Measurements from ENCODE around the gene MSH3.

MSH3 gene

DNA sequence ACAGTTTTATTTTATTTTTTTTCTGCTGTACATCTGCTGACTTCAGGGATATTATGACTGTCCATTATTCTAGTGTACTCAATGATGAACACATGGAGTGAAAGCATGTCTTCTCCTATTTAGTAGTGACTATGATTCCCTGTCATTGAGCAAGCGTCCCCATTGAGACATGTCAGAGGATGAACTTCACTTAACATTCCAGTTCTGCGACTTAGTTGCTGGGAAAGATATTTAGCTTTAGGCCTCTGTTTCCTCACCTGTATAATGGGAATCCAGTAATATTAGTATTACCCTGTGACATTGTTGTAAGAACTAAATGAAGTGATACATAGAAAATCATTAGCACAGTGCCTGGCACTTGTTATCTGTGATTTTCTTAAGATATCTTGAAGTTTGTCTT lies 145.1 kb downstream of the MSH3 start:
- TF ChIP-seq, protein P1, sequence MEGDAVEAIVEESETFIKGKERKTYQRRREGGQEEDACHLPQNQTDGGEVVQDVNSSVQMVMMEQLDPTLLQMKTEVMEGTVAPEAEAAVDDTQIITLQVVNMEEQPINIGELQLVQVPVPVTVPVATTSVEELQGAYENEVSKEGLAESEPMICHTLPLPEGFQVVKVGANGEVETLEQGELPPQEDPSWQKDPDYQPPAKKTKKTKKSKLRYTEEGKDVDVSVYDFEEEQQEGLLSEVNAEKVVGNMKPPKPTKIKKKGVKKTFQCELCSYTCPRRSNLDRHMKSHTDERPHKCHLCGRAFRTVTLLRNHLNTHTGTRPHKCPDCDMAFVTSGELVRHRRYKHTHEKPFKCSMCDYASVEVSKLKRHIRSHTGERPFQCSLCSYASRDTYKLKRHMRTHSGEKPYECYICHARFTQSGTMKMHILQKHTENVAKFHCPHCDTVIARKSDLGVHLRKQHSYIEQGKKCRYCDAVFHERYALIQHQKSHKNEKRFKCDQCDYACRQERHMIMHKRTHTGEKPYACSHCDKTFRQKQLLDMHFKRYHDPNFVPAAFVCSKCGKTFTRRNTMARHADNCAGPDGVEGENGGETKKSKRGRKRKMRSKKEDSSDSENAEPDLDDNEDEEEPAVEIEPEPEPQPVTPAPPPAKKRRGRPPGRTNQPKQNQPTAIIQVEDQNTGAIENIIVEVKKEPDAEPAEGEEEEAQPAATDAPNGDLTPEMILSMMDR (IDR thresholded peaks at IDR 0.05), result no peak
- TF ChIP-seq ZFX (IDR thresholded peaks at IDR 0.05; ENCODE audit: borderline replicate concordance), result no peak
- H3K27ac ChIP-seq, result no peak overlapping the region

DNA sequence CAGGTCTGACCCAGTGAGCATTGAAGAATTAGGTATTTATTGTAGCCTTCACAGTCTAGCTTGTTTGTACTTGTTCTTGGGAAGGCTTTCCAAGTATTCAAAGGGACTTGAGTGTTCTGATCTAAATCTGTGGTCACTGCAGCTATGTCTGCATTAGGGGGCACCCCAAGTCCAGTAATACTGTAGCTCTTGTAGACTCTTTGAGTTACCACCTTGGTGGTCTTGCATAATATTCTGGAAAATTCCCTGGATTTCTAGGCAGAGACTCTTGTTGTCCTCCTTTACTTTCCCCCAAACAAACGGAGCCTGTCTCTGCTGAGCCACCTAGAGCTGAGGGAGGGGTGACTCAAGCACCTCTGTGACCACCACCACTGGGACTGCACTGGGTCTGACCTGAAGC lies 149.9 kb downstream of the MSH3 start:
- TF ChIP-seq, protein P1 (IDR thresholded peaks at IDR 0.05), result no peak
- TF ChIP-seq ZFX (IDR thresholded peaks at IDR 0.05; ENCODE audit: borderline replicate concordance), result no peak

DNA sequence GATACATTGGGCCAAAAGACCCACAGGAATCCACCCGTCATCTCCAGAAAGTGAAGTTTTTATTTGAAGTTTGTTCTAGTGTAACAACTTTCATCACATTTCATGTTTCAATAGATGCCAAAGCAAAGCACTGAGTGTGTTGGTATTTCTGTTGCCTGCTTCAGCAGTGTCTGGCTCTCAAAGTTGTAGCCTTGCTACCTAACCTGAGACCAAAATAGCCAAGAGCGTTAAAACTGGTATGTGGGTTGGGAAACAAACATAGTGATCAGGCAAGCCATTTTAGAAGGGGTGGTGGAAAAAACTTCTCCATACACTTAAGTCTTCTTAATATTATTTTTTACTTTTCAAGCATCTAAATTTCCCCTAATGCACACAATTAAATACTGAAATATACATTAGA lies 150.6 kb downstream of the MSH3 start:
- TF ChIP-seq, protein P1 (IDR thresholded peaks at IDR 0.05), result no peak
- TF ChIP-seq ZFX (IDR thresholded peaks at IDR 0.05; ENCODE audit: borderline replicate concordance), result no peak
- no peak overlapping the region for H3K27ac ChIP-seq

More for the DNA sequence above, 149.9 kb downstream of the MSH3 start:
- H3K27ac ChIP-seq, result no peak overlapping the region

DNA sequence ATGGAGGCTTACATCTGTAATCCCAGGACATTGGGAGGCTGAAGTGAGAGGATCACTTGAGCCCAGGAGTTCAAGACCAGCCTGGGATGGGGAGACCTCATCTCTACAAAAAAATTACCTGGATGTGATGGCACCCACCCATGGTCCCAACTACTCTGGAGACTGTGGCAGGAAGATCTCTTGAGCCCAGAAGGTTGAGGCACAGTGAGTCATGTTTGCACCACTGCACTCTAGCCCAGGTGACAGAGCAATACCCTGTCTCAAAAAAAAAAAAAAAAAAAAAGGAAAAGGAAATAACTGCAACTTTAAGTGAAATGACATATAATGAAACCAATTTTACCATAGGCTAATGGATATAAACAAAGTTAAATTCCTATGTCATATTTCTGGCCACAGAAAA lies 152.5 kb downstream of the MSH3 start:
- H3K27ac ChIP-seq, result no peak overlapping the region
- TF ChIP-seq, protein P1 (IDR thresholded peaks at IDR 0.05), result no peak
- no peak for TF ChIP-seq ZFX (IDR thresholded peaks at IDR 0.05; ENCODE audit: borderline replicate concordance)

DNA sequence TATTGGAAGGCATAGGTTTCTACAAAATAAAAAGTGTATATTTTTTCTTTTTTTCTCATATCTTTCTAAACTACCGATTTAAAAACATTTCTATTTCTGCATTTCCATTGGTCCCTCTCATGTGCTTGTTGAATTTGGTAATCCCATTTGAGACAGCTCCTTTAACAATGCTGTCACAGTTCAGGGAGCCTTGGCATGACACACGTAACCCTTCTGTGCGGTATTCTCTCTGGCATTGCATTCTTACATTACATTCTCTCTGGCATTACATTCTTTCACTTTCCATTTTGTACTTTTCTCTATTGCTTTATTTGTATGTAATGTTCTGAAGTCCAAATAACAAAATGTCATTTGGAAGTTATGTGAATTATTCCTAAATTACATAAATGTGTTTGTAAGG lies 155.0 kb downstream of the MSH3 start:
- no peak overlapping the region for H3K27ac ChIP-seq
- TF ChIP-seq ZFX (IDR thresholded peaks at IDR 0.05; ENCODE audit: borderline replicate concordance), result no peak
- TF ChIP-seq, protein P1 (IDR thresholded peaks at IDR 0.05), result no peak

DNA sequence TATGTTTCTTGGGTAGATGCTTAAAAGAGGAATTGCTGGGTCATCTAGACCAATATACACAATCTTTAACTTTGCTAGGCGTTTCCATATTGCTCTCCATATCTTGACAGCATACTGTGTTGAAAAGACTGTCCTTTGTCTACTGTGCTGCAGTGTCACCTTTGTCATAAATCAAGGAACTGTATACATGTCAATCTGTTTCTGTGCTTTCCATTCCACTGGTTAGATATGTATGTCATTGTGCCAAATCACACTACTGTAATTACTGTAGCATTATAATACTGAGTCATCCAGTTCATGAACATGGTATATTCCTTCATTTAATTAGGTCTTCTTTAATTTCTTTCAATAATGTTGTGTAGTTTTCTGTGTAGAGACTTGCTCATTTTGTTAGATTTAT lies 156.0 kb downstream of the MSH3 start:
- TF ChIP-seq, protein P1 (IDR thresholded peaks at IDR 0.05), result no peak
- TF ChIP-seq ZFX (IDR thresholded peaks at IDR 0.05; ENCODE audit: borderline replicate concordance), result no peak
- no peak overlapping the region for H3K27ac ChIP-seq

DNA sequence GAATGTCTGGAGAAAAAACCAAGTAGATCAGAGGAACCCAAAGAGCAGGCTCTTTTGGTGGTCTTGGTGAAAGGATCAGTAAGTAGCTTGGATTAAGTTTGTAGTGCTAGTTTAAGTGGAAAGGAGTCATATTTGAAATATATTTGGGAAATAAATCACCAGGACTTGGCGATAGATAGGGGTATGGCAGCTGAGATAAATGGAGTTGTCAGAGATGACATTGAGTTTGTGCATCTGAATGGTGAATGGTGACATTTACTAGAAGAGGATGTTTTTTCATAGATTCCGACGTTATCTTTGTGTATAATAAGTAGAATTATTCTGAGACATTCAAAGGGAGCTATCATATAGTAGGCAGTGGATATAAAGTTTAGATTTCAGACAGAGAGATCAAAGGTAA lies 162.1 kb downstream of the MSH3 start:
- H3K27ac ChIP-seq, result no peak overlapping the region
- TF ChIP-seq, protein P1 (IDR thresholded peaks at IDR 0.05), result no peak
- TF ChIP-seq ZFX (IDR thresholded peaks at IDR 0.05; ENCODE audit: borderline replicate concordance), result no peak
